Measurements from ENCODE around the gene LILRB4.
"Not testable (repeated sequence)": the region's sequence is repeated elsewhere in the genome, so short reads cannot be mapped to it uniquely, and the experiment has no call there.

Gene LILRB4

DNA sequence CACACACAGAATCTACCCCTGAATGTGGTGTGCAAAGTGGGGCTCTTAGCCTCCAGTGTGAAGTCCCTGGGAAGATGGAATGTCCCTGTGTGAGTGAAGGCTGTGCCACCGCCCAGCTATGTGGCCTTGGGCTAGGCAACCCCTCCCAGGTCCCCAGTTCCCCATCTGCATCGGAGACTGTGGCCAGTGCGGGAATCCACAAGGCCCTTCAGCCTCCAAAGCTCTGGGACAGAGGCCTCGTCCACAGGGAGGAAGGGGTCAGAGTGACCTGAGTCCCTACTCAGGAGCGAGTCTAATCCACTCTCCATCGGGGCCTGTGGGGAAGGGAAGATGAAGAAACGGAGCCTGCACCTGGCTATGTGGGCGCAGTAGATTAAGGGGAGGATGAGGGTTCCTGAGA is 42.1 kb downstream of the LILRB4 start:
- TF ChIP-seq, protein P1, sequence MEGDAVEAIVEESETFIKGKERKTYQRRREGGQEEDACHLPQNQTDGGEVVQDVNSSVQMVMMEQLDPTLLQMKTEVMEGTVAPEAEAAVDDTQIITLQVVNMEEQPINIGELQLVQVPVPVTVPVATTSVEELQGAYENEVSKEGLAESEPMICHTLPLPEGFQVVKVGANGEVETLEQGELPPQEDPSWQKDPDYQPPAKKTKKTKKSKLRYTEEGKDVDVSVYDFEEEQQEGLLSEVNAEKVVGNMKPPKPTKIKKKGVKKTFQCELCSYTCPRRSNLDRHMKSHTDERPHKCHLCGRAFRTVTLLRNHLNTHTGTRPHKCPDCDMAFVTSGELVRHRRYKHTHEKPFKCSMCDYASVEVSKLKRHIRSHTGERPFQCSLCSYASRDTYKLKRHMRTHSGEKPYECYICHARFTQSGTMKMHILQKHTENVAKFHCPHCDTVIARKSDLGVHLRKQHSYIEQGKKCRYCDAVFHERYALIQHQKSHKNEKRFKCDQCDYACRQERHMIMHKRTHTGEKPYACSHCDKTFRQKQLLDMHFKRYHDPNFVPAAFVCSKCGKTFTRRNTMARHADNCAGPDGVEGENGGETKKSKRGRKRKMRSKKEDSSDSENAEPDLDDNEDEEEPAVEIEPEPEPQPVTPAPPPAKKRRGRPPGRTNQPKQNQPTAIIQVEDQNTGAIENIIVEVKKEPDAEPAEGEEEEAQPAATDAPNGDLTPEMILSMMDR (conservative IDR thresholded peaks at IDR 0.05; ENCODE audit: low read depth, low read length), result no peak
- no peak for DNase-seq (ENCODE audit: low read depth)
- no peak overlapping the region for H3K4me3 ChIP-seq (ENCODE audit: low read depth, low read length)

DNA sequence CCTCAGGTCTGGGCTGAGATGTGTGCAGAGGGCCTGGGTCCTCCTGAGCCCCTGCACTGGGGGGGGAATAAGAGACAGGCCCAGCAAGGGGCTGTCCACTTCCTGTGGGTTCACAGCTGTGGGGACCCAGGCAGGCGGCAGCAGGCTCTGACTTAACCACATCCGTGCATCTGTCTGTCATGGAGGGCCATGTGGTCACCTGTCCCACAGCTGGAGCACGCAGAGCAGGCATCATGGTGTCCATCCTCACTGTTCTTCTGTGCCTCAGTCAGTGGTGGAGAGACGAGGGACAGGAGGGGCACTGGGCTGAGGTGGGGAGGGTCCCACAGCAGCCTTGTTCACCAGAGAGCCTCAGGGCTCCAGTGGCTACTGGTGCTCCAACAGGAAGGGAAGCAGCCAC is 45.2 kb downstream of the LILRB4 start:
- no peak overlapping the region for H3K4me3 ChIP-seq (ENCODE audit: low read depth, low read length)
- DNase-seq (ENCODE audit: low read depth), result no peak
- TF ChIP-seq, protein P1 (conservative IDR thresholded peaks at IDR 0.05; ENCODE audit: low read depth, low read length), result no peak

DNA sequence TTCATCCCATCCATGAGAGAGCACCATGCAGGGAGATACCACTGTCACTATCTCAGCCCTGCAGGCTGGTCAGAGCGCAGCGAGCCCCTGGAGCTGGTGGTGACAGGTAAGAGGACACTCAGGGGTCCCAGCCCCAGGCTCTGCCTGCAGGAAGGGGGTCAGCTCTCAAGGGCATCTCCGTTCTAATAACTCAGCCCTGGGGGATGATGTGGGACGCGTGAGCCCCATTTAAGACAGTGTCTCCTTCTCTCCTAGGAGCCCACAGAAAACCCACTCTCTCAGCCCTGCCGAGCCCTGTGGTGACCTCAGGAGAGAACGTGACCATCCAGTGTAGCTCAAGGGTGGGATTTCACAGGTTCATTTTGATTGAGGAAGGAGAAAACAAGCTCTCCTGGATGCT is 46.0 kb downstream of the LILRB4 start:
- DNase-seq (ENCODE audit: low read depth), result no peak
- no peak overlapping the region for H3K4me3 ChIP-seq (ENCODE audit: low read depth, low read length)
- TF ChIP-seq, protein P1 (conservative IDR thresholded peaks at IDR 0.05; ENCODE audit: low read depth, low read length), result no peak

DNA sequence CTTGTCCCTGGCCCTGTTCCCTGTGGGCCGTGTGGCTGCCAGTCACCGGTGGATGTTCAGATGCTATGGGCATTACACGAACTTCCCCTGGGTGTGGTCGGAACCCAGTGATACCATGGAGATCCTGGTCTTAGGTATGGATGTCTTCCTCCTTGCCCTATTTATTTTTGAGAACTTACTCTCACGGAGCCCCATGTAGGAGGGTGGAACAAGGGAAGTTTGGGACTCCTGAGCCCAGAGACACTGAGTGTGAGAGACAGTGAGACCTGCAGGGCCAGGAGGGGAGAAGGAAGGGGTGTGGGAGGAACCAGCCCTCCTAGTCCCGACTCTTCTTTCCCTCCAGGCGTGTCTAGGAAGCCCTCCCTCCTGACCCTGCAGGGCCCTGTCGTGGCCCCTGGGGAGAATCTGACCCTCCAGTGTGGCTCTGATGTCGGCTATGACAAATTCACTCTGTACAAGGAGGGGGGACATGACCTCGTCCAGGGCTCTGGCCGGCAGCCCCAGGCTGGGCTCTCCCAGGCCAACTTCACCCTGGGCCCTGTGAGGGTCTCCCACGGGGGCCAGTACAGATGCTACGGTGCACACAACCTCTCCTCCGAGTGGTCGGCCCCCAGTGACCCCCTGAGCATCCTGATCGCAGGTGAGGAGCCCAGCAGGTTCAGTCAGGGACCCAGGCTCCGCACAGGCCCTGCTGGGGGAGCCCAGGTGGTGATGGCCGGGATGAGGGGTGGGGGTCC is 46.6 kb downstream of the LILRB4 start:
- DNase-seq (ENCODE audit: low read depth), result no peak
- no peak overlapping the region for H3K4me3 ChIP-seq (ENCODE audit: low read depth, low read length)
- TF ChIP-seq, protein P1 (conservative IDR thresholded peaks at IDR 0.05; ENCODE audit: low read depth, low read length), result no peak

DNA sequence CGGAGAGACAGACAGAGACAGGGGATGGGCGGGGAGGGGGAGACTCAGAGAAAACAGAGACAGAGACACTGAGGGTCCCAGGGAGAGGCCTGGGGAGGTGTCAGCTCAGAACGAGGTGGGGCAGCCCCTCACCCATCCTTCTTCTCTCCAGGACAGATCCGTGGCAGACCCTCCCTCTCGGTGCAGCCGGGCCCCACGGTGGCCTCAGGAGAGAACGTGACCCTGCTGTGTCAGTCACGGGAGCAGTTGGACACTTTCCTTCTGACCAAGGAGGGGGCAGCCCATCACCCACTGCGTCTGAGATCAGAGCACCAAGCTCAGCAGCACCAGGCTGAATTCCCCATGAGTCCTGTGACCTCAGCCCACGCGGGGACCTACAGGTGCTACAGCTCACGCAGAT is 47.2 kb downstream of the LILRB4 start:
- not testable (repeated sequence) for DNase-seq (ENCODE audit: low read depth); H3K4me3 ChIP-seq (ENCODE audit: low read depth, low read length)

Data from choroid plexus epithelial cell (primary cell).